Keratinocyte (primary cell): ENCODE results near the gene ZBTB40. TPM values are rescaled to one million over a fixed set of nuclear protein-coding genes. Genes with fewer than 3 reads are reported as not detected.

Experiments
- DNase-seq: peaks from one replicate; pipeline ENCODE4 v3.0.0-alpha.2; 2011; ENCODE audit warnings: low read depth, missing footprints, low spot score
- FAIRE-seq: peaks from 2 replicates; lab custom pipeline; 2011; peaks lifted over from hg19 to GRCh38; lab: Jason Lieb, UNC
- H2AFZ ChIP-seq: 2 replicates; pipeline ENCODE4 v1.6.0; 2012; ENCODE audit warnings: low read length, control low read depth, inconsistent platforms; ENCODE audit not compliant: control insufficient read depth
- H3K27ac ChIP-seq: 2 replicates; pipeline ENCODE4 v1.5.1; 2011; ENCODE audit warnings: low read length; ENCODE audit not compliant: control insufficient read depth, insufficient read depth
- H3K27me3 ChIP-seq: 3 replicates; pipeline ENCODE4 v1.6.0; 2011; ENCODE audit warnings: low read length; ENCODE audit not compliant: control insufficient read depth, insufficient read depth; ENCODE audit errors: extremely low read depth
- H3K36me3 ChIP-seq, 2 experiments: 2 replicates in 1 of 2; 3 replicates in 1 of 2; pipeline ENCODE4 v1.5.1; 2011; ENCODE audit warnings: low read length in 2 of 2, mild to moderate bottlenecking in 1 of 2; ENCODE audit not compliant: control insufficient read depth in 2 of 2, insufficient read depth in 2 of 2; ENCODE audit errors: extremely low read depth in 1 of 2
- H3K4me1 ChIP-seq: 3 replicates; pipeline ENCODE4 v1.5.1; 2011; ENCODE audit warnings: low read length; ENCODE audit not compliant: control insufficient read depth, insufficient read depth; ENCODE audit errors: extremely low read depth
- H3K4me2 ChIP-seq: 3 replicates; pipeline ENCODE4 v1.6.0; 2011; ENCODE audit warnings: low read depth, low read length; ENCODE audit not compliant: control insufficient read depth, insufficient read depth; ENCODE audit errors: extremely low read depth
- H3K4me3 ChIP-seq, 3 experiments: fragments of 200-600 bp in 1 of 3; sonication (generic) in 1 of 3; 2 replicates in 2 of 3; 3 replicates in 1 of 3; pipeline ENCODE4 v1.5.1; 2011 to 2016; ENCODE audit warnings: low read length in 3 of 3, mild to moderate bottlenecking in 3 of 3, control low read depth in 2 of 3, inconsistent platforms in 1 of 3, low read depth in 1 of 3, mixed read lengths in 1 of 3, mixed run types in 1 of 3, moderate library complexity in 1 of 3; ENCODE audit not compliant: control insufficient read depth in 2 of 3, insufficient read depth in 2 of 3; ENCODE audit errors: extremely low read depth in 1 of 3
- H3K79me2 ChIP-seq: 2 replicates; pipeline ENCODE4 v1.6.0; 2012; ENCODE audit warnings: low read length; ENCODE audit not compliant: control insufficient read depth, insufficient read depth
- H3K9ac ChIP-seq: 3 replicates; pipeline ENCODE4 v1.6.0; 2011; ENCODE audit warnings: low read length; ENCODE audit not compliant: control insufficient read depth, insufficient read depth; ENCODE audit errors: extremely low read depth
- H3K9me1 ChIP-seq: 3 replicates; pipeline ENCODE4 v1.6.0; 2011; ENCODE audit warnings: low read length; ENCODE audit not compliant: control insufficient read depth, insufficient read depth; ENCODE audit errors: extremely low read depth
- H3K9me3 ChIP-seq: 2 replicates; pipeline ENCODE4 v1.5.1; 2012; ENCODE audit warnings: low read depth, low read length; ENCODE audit not compliant: control insufficient read depth
- H4K20me1 ChIP-seq: 3 replicates; pipeline ENCODE4 v1.6.0; 2011; ENCODE audit warnings: low read length; ENCODE audit not compliant: control insufficient read depth, insufficient read depth; ENCODE audit errors: extremely low read depth
- CTCF ChIP-seq, 3 experiments: IDR thresholded peaks in 1 of 3; conservative IDR thresholded peaks in 1 of 3; optimal IDR thresholded peaks in 1 of 3; 2 replicates in 2 of 3; 3 replicates in 1 of 3; pipeline versions ENCODE3 to v1.5.1; 2011; ENCODE audit warnings: low read length in 3 of 3, mild to moderate bottlenecking in 3 of 3, moderate library complexity in 2 of 3, control low read depth in 1 of 3, inconsistent platforms in 1 of 3; ENCODE audit not compliant: insufficient read depth in 2 of 3; ENCODE audit errors: extremely low read depth in 1 of 3
- EZH2 ChIP-seq: IDR thresholded peaks from one replicate; pipeline ENCODE4 v1.6.1; 2012; ENCODE audit warnings: inconsistent platforms, mild to moderate bottlenecking, low read length, moderate library complexity
- dilution Hi-C: fragments of 300-500 bp; cut with MboI; formaldehyde crosslinking; loops from one replicate; pipeline ENCODE4 v1.7.0; 2020; ENCODE audit warnings: low sequenced_read_pairs; ENCODE audit not compliant: extremely low pct_ligation_motif_present
- polyA plus RNA-seq, 5 experiments: library from polyadenylated mRNA; depleted of rRNA in 3 of 5; stranded (reverse) in 3 of 5; stranded (forward) in 1 of 5; unstranded in 1 of 5; fragments of >200 nt; gene quantifications; 1 replicate in 1 of 5; 2 replicates in 3 of 5; 3 replicates in 1 of 5; pipeline versions ENCODE4 v1.2.1 to v1.2.3, GENCODE V29; 2011 to 2012; ENCODE audit warnings: missing spikeins in 2 of 5, low read depth in 1 of 5, low replicate concordance in 1 of 5

Gene ZBTB40
- polyA plus RNA-seq, 1 donor (not counting 4 experiments of a cell fraction or from before 2014, with no cell fraction given), result 5.0 TPM

- H3K9ac ChIP-seq, result no peak overlapping the region
Observed at GRCh38 chr1:22533244-22533895, 81.7 kb downstream of the ZBTB40 start.

GRCh38 chr1:22534951-22535350, 83.3 kb downstream of the ZBTB40 start:
- Histone ChIP-seq H3K4me3 (no peak overlapping the region), H2AFZ (no peak overlapping the region), H3K27me3 (no peaks in the 10 kb centered on the region), H4K20me1 (no peaks in the 10 kb centered on the region), H3K4me2 (no peak overlapping the region), H3K36me3 (peaks cover 0 to 3% of the 10 kb centered on the region in 2 experiments), H3K27ac (no peak overlapping the region), H3K79me2 (no peaks in the 10 kb centered on the region), H3K9ac (no peak overlapping the region), H3K4me1 (no peaks in the 10 kb centered on the region), H3K9me1 (no peaks in the 10 kb centered on the region), H3K9me3 (no peaks in the 10 kb centered on the region)
- no peak for DNase-seq
- TF ChIP-seq CTCF (optimal IDR thresholded peaks at IDR 0.05 in 1 of 3, IDR thresholded peaks at IDR 0.05 in 1 of 3, conservative IDR thresholded peaks at IDR 0.05 in 1 of 3; ENCODE audit: extremely low read depth in 1 of 3, insufficient read depth in 2 of 3, low read length in 3 of 3), result no peak
- no peak for TF ChIP-seq EZH2
- no peak for FAIRE-seq
- dilution Hi-C loops, result no loop called here

More at GRCh38 chr1:22533244-22533895, 81.7 kb downstream of the ZBTB40 start:
- Histone ChIP-seq H3K27ac (no peak overlapping the region), H3K4me1 (no peaks in the 10 kb centered on the region), H3K79me2 (no peaks in the 10 kb centered on the region), H3K27me3 (no peaks in the 10 kb centered on the region), H4K20me1 (no peaks in the 10 kb centered on the region), H2AFZ (no peak overlapping the region), H3K4me3 (no peak overlapping the region), H3K9me3 (no peaks in the 10 kb centered on the region), H3K36me3 (peaks cover 0 to 3% of the 10 kb centered on the region in 2 experiments), H3K9me1 (no peaks in the 10 kb centered on the region), H3K4me2 (no peak overlapping the region)
- dilution Hi-C loops, result no loop called here
- no peak for TF ChIP-seq EZH2
- TF ChIP-seq CTCF (optimal IDR thresholded peaks at IDR 0.05 in 1 of 3, IDR thresholded peaks at IDR 0.05 in 1 of 3, conservative IDR thresholded peaks at IDR 0.05 in 1 of 3; ENCODE audit: extremely low read depth in 1 of 3, insufficient read depth in 2 of 3, low read length in 3 of 3), result no peak
- FAIRE-seq (no peak), DNase-seq (no peak)
